CD4-positive, alpha-beta T cell treated with Interleukin-2 at 100 ng/mL for 4 hours (primary cell): ENCODE measurements around the gene PIEZO2.
A peak's percentile ranks its signal among the peaks of the same experiment; 100 is the strongest.
"Not testable (repeated sequence)": the region's sequence is repeated elsewhere in the genome, so short reads cannot be mapped to it uniquely, and the experiment has no call there.

ENCODE experiments used
- DNase-seq: peaks from one replicate; pipeline ENCODE4 v3.0.0-alpha.2; 2020; ENCODE audit warnings: low spot score

Gene PIEZO2

GRCh38 chr18:10894501-10894900, 254.9 kb downstream of the PIEZO2 start:
- no peak for DNase-seq

GRCh38 chr18:10893761-10894160, 255.6 kb downstream of the PIEZO2 start:
- DNase-seq: no peak

GRCh38 chr18:10893196-10893595, 256.2 kb downstream of the PIEZO2 start:
- DNase-seq: no peak

GRCh38 chr18:10892786-10893185, 256.6 kb downstream of the PIEZO2 start:
- no peak for DNase-seq

- DNase-seq: no peak
Measured at GRCh38 chr18:10890022-10890421, 259.3 kb downstream of the PIEZO2 start.

GRCh38 chr18:10878703-10879102, 270.7 kb downstream of the PIEZO2 start:
- DNase-seq: no peak

GRCh38 chr18:10877987-10878386, 271.4 kb downstream of the PIEZO2 start:
- DNase-seq: no peak

GRCh38 chr18:10875811-10876210, 273.6 kb downstream of the PIEZO2 start:
- DNase-seq: no peak

- DNase-seq: no peak
Measured at GRCh38 chr18:10872304-10872703, 277.1 kb downstream of the PIEZO2 start.

GRCh38 chr18:10864722-10865121, 284.6 kb downstream of the PIEZO2 start:
- no peak for DNase-seq

- no peak for DNase-seq
Measured at GRCh38 chr18:10863026-10863425, 286.3 kb downstream of the PIEZO2 start.

- DNase-seq: no peak
Measured at GRCh38 chr18:10860928-10861327, 288.4 kb downstream of the PIEZO2 start.

GRCh38 chr18:10860382-10860781, 289.0 kb downstream of the PIEZO2 start:
- DNase-seq: no peak

- DNase-seq: no peak
Measured at GRCh38 chr18:10858477-10858876, 290.9 kb downstream of the PIEZO2 start.

GRCh38 chr18:10856132-10856531, 293.2 kb downstream of the PIEZO2 start:
- no peak for DNase-seq

- no peak for DNase-seq
Measured at GRCh38 chr18:10852385-10853303, 296.7 kb downstream of the PIEZO2 start.

- DNase-seq: peak; percentile 14
Measured at GRCh38 chr18:10851824-10852319, 297.5 kb downstream of the PIEZO2 start.

- DNase-seq: no peak
Measured at GRCh38 chr18:10850840-10851239, 298.5 kb downstream of the PIEZO2 start.

GRCh38 chr18:10850216-10850615, 299.2 kb downstream of the PIEZO2 start:
- no peak for DNase-seq

- DNase-seq: no peak
Measured at GRCh38 chr18:10847907-10848306, 301.5 kb downstream of the PIEZO2 start.

- DNase-seq: no peak
Measured at GRCh38 chr18:10847408-10847790, 302.0 kb downstream of the PIEZO2 start.

GRCh38 chr18:10846657-10847407, 302.5 kb downstream of the PIEZO2 start:
- DNase-seq: no peak

- DNase-seq: not testable (repeated sequence)
Measured at GRCh38 chr18:10846035-10846434, 303.3 kb downstream of the PIEZO2 start.
